WI38 (cell line): ENCODE results near the gene MPDZ.

Source experiments
- H3K4me3 ChIP-seq: 2 replicates; pipeline ENCODE4 v1.5.1; 2011; ENCODE audit warnings: low read depth, mild to moderate bottlenecking, control low read depth, low read length
- CTCF ChIP-seq: IDR thresholded peaks from 2 replicates; pipeline ENCODE4 v1.5.1; 2012; ENCODE audit warnings: low read depth, mild to moderate bottlenecking, control low read depth, low read length

Gene MPDZ

GRCh38 chr9:13263511-13263910, 16.0 kb downstream of the MPDZ start:
- no peak overlapping the region for H3K4me3 ChIP-seq
- no peak for TF ChIP-seq CTCF

GRCh38 chr9:13252852-13253251, 26.6 kb downstream of the MPDZ start:
- H3K4me3 ChIP-seq = no peak overlapping the region
- TF ChIP-seq CTCF = no peak

- no peak overlapping the region for H3K4me3 ChIP-seq
- TF ChIP-seq CTCF = no peak
Observed at GRCh38 chr9:13244181-13244580, 35.3 kb downstream of the MPDZ start.

DNA sequence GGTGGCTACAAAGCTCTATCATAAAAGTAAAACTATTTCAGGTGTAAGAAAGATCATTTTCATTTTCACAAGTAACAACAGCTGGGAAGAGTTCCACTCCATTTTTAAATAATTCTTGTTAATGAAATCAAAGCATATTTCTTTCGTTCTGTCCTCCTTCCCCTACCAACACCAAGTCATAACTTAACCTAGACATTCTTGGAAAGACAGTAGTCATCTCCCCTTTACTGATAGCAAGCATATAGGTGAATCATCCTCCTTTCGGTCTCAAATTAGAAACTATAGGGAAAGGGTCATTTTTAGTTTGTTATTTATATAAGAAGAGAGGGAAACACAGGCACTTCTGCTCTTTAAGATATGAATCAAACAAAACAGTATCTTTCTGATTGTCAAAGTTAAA, 38.2 kb downstream of the MPDZ start:
- no peak overlapping the region for H3K4me3 ChIP-seq
- TF ChIP-seq CTCF = no peak

- no peak for TF ChIP-seq CTCF
- no peak overlapping the region for H3K4me3 ChIP-seq
Observed at GRCh38 chr9:13239660-13240059, 39.8 kb downstream of the MPDZ start.

GRCh38 chr9:13239208-13239607, 40.3 kb downstream of the MPDZ start:
- no peak for TF ChIP-seq CTCF
- no peak overlapping the region for H3K4me3 ChIP-seq

DNA sequence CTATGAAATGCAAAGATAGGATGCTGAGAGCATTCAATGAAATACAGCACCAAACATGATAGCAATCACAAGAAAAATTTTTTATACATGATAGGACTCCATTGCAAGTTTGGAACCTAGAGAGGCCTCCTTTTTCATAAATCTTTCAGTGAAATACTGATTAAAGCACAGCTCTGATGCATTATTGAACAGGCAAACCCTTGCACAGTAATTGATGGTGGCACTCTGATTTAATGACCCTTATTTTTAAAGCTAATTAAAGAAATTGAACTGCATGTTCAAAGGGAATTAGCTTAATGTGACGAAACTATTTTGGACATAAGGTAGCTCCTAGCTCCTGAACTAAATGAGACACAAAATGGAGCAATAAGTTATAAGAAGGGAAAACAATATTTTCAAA, 44.6 kb downstream of the MPDZ start:
- TF ChIP-seq CTCF = no peak
- H3K4me3 ChIP-seq = no peak overlapping the region
